EL (cell line): ENCODE results near the gene MOB3C.

ENCODE experiments used
- DNase-seq: peaks from one replicate; pipeline ENCODE4 v3.0.0-alpha.2; 2016

The MOB3C gene

DNA sequence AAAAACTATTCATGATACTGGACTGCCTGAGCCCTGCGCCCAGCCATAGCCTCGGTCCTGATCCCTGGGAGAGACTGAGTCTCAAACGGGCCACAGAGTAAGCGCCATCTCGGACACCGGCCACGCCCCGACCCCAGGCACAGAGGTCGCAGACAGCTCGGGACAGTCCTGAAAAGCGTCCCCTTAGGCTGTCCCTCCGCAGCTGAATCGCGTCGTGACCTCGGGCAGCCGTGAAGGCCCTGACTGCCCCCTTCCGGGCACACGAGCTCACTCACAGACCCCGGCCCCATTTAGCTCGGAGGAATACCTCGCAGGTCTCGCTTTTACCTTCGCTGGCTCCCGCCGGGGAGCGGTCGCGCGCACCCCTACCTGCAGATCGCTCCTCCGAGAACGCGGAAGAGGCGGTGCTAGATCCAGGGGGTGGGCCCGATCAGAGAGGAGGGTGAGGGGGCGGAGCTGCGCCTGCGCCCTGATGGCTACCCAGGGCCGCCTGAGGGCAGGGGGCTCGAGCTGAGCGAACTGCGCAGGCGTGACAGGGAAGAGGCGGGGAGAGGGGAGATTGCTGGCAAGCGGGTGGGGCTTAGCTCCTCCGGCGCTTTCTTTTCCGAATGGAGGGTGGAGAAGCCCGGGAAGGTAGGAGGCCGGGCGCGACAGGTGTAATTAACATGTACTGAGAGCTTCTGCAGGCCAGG, 12.6 kb downstream of the MOB3C start, which contains the start of gene MKNK1:
MKNK1 (minus strand) TSS at position 411 of the 692 bp plus-strand sequence. CDS start 20,941 bp downstream, outside the sequence.
- peak; percentile 95 for DNase-seq

DNA sequence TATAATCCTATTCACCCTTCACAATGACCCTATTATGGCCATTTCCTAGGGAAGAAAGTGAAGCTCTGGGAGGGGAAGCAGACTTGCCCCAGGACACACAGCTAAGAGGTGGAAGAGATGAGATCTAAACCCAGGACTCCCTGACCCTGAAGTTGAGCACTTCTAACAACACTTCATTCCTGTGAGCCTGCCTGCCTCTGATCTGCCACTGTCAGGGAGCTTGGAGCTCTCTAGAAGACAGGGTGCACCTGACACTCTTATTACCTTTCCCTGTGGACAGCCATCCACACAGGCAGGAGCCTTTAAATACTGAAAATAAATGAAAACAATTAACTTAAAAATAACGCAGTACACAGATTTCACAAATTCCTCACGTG, 13.1 kb downstream of the MOB3C start:
- peak; percentile 11 for DNase-seq

DNA sequence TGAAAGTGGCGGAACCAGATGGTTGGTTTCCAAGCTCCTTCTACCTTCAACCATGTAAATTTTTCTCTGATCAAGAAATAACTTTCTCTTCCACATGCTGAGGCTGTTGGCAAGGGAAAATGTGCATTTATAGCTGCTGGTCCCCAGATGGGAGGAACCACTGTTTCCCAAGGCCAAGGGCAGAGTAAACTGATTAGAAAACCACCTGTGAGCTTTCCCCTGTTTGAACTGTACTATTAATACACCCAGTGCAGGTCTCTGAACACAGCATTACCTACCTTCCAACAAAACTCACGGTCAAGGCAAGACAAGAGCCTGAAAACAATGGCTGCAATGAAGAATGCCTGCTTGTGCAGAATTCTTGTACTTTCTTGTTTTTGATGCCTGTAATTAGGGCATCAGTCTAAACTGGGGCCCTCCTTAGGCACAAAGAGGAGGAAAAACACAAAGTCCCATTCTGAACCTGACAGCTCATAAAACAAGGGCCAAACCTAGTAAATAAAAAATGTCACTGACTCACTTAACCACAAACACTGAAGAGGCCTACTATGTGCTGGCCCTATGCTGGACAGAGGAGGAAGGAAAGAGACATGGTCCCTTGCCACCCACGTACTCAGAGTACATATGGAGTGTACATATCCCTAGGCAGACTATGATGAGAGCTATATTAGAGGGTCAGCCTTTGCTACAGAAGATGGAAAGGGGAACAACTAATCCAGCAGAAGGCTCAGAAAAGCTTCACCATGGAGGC, 15.2 kb downstream of the MOB3C start:
- DNase-seq = no peak

DNA sequence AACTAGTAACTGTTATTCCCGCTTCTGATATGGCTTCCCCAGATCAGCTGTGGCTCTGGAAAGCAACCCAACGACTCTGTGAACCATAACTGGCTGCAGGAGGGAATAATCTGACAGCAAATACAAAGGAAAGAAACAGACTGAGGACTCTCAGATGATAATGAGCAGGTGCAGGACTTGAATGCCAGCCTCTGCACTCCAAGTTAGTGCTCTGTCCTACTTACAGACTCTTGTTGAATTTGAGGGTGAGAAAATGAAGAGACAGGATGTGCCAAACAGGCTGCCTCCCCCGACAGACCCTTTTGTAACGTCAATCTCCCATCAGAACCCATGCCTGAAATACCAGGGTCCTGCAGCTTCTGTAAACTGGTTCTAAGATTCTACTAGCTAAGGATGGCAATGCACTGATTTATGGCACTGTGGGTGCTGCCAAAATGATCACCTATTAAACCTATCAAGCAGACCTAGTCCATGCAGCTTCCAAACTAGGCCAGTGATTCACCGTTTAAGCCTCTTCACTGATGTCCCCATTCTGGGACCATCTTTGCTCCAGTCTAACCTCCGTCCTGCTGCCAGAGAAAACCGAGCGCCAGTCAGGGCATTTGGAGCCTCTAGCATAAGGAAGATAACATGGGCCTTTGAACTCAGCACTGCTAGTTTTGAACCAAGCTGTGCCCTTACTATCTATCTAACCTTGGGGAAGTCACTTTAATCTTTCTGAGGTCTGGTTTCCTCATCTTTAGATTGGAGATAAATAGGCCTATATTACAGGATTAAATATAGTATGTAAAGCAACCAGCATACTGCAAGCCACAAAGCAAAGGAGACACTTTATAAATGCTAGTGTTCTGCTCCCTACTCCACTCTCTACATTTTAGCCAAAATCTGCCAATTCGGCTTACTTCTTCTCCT, 17.3 kb downstream of the MOB3C start:
- no peak for DNase-seq

DNA sequence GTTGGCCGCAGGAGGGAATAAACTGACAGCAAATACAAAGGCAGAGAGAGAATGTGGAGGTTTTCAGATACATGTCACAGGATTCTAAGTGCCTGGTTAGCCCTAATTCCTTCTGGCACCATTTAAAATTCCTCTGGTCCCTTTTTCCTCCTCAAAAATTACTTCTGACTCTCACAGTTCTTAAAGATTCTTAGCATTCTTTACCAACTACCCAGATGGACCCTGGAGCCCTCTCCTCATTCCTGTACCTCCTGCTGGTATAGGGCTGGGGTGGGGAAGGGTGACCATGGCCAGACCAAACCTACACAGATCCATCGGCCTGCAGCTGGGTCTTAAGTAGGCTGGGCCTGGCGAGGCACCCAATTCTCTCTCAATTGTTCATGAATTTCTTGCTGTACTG, 19.8 kb downstream of the MOB3C start:
- no peak for DNase-seq

DNA sequence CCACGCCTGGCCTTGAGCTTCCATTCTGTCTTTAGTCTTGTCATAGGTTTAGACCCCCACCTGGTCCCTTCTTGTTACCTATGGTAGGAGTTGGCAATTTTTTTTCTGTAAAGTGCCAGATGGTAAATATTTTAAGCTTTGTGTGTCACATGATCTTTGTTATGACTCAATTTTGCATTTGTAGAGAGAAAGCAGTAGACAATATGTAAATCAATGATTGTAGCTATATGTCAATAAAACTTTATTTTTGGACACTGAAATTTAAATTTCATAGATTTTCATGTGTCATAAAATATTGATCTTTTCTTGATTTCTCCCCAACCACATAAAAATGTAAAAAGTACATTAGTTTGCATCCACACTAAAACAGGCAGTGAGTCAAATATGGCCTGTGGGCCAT, 20.6 kb downstream of the MOB3C start:
- no peak for DNase-seq

DNA sequence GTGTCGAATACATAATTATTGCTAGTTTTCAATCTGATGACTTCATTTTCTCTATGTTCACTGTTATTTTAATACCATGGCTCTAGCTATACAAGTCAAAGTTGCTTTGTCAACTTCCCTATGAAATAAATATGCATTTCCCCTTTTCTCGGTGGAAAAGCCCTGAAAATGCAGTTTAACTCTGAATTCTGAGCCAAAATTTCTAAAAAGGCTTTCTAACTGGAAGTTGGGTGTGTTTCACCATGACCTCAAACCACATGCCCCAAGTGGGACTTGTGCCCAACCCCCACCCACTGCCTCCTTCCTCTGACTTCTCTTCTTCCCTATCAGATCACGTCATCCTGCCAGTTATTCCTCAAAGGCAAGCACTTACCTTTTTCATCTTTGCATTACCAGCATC, 21.5 kb downstream of the MOB3C start:
- DNase-seq = no peak

DNA sequence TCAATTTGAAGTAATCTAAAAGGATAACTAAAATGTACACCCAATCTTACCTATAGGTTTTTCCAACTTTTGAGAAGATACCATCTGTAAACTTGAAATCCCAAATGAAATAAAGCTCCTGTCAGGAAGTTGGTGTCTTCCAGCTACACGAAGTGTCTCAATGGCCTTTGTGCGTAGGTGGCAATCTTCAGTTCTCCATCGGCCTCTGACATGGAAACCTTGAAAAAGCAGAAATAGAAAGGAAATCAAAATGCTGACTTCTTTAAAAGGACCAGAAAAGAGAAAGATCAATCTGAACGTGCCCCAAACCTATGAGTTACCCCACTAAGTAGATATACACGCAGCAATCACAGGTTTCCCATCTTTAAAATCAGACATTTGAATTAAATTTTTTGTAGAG, 22.5 kb downstream of the MOB3C start:
- DNase-seq = no peak

DNA sequence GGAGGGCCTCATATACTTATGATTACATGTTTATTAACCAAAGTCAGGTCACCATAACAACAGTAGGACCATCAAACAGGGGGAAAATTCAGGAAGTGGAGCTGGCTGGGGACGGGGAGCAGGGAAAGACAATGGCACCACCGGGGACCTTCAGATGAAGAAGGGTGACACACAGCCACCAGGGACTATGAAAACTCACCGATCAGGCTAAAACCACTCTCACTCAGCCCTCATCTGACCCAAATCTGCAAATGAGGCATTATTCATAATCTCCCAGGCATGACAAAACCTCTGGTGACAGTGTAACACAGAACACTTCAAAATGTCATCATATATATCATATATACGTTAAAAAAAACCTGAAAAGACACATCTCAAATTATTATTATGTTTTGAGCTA, 23.8 kb downstream of the MOB3C start:
- no peak for DNase-seq

DNA sequence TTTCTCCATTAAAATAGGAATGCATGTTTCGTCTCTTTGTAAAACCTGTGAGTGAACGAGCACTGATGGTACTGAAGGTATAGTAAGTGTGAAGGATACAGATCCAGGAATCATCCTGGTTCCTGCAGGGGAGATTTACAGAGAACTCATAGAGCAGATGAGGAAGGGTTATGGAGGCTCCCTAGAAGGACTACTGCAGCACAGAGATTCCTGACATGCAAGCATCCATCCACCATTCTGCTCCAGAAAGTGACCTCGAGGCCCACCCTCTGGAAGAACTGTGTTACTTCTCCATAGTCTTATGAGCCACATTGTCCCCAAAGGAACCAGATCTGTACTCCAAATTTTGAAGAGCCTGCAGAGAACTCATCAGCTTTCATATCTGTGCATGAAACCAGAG, 27.1 kb downstream of the MOB3C start:
- no peak for DNase-seq

DNA sequence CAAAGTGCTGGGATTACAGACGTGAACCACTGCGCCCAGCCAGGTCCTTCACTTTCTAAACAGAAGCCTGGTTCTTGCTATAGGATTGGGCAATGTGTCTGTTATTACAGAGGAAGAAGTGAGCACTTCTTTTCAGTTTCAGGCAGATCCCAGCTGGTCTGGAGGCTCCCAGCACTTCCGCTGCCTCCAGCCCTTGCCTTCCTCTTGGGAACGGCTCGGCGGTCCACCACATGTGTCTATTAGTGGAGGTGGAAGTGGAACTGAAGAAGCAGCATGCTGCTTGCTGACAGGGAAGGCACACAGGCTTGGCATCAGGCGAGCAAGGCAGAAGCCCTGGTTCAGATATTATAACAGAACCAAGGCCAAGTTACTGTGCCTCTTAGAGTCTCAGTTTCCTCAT, 29.5 kb downstream of the MOB3C start:
- no peak for DNase-seq

DNA sequence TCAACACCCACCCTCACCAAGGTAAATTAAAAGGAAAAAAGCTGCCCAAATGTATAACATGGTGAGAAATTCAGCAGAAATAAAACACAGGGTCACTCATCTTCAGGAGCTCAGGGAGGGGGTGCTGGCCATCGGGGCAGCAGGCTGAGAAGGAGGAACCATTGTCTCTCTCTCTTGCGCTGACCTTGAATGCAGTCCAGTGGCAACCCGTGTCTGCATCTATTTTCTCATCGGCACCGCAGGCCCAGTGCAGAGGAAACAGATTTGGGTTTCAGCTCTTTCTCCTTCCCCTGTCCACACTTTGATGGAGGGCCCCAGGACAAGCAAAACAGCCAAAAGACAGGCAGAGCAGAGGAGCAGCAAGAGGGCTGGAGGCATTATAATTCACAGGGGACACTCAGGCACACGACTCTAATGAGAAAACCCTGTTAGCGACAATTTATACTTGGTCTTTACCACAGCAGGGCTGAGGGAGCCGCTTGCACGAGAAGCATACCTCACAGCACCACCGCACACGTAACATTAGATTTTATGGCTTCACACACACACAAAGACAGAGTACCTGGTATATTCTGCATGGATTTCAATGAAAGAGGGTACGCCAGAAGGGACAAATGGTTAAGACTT, 31.2 kb downstream of the MOB3C start:
- DNase-seq = no peak

DNA sequence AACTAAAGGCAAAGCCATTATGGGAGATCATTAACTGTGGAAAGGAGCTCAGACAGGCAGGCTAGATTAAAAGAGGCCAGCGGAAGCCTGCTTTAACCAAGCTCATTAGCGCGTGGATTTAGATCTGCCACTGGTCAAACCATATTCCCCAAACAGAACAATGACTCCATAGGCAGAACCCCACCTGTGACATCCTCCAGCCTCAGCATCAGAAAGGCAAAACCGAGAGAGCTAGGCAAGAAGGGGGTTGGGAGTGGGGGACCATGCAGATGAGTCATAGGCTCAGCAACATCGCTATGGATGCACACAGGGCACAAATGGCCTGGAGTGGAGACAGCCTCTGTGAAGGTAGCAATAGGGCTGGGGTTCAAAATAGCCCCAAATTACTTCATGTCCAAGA, 33.1 kb downstream of the MOB3C start:
- no peak for DNase-seq

DNA sequence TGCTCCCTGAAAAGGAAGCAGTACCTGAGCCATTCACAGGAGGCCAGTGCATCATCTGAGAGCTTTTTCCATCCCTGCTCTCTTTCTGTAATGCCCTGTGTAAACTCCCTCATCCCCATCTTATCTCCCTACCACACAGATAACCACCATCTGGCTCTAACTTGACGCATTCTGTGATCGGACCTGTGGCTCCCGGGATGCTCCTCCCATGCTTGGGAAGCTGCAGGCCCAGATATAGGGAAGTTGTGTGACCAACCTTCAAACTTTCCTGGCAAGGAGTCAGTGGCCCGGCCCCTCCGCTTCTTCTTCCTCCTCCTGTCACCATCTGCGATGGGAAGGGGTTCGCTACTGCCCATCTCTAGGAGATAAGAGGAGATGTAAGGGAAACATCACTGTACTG, 33.6 kb downstream of the MOB3C start:
- DNase-seq = no peak

DNA sequence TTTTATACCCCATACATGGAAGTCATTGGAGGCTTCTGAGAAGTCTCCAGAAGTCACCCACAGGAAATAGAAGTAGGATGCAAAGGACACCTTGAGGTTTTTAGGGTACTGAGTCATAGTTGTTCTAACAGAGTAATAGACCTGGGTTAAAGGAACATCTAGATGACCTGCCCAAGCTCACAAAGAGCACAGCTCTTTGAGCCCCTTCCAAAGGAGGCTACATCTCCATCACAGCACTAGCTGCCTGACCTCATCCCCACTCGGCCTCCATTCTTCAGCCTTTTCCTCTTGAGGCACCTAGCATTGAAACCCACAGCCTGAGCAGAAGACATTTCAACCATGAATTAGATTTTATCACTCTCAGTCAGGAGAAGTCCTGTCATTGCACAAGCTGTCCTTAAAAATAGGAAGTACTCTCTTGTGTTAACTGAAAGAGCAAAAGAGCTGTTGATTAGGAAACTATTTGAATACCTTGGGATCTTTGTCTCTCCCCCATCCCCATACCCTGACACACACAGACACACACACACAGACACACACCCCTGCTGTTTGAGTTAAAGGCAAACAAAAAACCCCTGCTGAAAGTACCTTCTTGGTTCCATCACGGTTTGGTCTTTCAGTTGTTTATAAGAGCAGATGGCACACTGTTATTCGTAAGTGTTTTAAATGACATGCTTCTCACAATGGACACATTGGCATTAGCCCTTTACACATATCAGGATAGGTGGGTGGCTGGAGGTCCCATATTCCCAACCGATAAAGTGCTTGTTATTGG, 34.7 kb downstream of the MOB3C start:
- DNase-seq = no peak

DNA sequence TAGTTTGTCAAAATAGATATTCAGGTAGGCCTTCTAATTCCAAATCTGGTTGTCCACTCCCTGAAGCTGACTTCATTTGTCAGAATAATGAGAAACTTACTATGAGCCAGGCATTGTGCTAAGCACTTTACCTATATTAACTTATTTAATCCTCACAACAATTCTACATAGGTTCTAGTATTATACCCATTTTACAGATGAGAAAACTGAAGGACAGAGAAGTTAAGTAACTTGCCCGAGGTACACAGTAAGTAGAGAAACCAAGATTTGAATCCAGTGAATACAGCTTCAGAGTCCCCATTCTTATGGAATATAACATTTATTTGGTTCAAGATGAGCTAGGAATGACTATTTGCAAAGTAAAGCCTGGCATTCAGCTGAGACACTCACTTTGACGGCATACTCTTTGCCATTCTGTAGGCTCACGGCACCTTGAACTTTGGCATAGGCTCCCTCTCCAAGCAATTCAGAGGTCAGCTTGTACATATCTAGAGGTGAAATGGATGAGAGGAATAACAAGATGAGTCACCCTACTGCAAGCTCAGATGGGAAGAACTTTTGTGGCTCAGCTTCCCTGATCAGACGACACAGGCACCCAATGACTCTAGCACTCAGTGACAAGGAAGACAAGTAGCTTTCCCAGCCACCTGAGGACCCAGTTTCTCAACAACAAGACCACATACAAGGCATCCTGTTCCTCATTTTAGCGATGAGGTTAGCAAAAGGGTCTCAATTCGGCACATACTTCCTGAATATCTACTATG, 36.3 kb downstream of the MOB3C start:
- peak; percentile 6 for DNase-seq

DNA sequence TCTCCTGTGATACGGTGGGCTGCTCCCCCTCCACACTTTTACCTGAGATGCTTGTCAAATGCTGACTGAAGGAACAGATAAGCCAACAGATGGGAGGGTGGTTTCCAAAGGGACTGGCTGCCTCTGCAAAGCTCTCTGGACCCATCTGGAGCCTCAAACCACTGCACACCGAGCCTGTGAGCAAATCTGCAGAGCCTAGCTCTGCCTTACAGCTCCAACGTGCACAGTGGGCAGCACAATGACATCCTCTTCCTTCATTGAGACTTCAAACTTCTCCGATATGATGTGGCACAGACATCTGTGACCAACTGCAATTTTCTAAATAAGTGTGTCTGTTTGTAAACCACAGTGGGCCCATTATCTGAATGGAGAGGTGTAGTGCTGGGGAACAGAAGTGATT, 38.9 kb downstream of the MOB3C start:
- DNase-seq = no peak

DNA sequence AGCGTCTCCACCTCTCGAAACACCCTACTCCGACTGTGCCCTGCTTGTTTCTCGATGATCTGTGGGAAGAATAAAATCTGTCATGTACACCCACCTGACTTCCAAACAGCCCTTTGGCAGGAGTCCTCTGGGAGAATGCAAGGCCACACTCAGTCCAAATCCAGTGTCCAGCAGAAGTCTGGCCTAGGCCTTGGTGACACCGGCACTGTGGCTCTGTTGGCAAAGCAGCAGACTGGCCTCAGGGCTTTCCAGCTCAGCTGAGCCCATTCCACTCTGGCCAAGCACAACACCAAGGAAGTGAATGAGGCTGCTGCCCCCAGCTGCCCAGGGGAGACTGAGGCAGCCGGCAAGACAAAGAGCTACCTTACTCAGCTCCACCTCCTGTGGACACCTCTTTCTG, 40.0 kb downstream of the MOB3C start:
- DNase-seq = no peak

DNA sequence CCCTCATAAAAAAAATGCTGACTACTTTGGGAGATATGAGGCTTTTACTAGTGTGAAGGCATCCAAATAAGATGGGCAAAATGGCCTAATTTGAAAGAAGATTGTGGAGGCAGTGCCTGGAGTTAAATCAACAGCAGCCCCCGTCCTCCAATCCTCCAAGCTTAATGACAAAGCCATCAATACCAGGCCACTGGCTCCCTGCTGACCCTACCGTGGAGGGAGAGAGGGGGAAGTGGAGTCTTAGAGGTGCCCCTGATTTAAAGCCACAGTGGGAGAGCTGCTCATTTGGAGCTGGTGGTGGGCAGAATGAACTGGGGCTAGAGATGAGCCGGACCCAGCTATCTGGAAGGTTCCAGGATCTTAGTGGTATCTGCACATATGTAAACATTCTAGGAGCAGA, 40.8 kb downstream of the MOB3C start:
- no peak for DNase-seq

DNA sequence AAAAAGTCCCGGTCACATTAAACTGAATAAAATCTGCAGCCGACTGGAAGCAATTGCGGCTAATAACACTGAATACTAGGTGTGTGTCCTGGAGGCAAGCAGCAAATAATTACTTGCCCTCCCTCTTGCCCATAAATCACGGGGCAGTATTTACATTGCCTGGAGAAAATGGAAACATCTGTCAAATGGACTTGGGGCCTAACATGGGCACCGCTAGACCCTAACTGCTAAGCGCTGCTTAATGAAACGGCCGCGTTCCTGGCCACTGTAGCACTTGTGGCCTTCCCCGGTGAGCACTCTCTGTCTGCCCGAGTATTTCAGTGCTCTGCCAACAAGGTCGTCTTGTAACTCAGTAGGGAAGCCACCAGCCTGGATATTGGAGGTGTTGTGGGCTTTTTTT, 41.3 kb downstream of the MOB3C start:
- DNase-seq = no peak

DNA sequence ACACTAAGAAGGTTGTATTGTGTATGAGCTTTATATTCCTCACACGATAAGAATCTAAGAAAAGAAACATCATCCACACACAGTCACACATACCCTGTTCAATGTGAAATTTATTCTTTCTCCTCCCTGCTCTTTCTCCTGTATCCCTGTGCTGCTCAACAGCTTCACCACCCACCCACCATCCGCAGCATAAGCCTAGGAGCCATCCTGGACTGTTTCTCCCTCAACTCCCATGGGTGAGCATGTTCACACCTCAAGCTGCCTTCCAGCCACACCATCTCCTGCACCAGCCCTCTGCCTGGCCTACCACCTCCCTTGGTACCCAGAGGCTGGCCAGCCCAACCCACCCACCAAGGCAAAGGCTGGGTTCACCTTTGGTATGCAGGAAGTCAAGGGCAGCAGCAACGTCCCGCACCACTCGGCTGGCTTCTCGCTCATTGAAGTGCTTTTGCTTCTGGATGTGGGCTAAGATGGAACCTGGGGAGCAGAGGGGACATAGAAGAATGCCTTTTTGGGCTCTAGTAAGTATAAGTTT, 44.9 kb downstream of the MOB3C start:
- no peak for DNase-seq
